Keratinocyte (primary cell): ENCODE measurements around the gene APOBEC4. TPM values are rescaled to one million over a fixed set of nuclear protein-coding genes. Genes with fewer than 3 reads are reported as not detected.

ENCODE experiments used
- DNase-seq: peaks from one replicate; pipeline ENCODE4 v3.0.0-alpha.2; 2011; ENCODE audit warnings: low read depth, missing footprints, low spot score
- FAIRE-seq: peaks from 2 replicates; lab custom pipeline; 2011; peaks lifted over from hg19 to GRCh38; lab: Jason Lieb, UNC
- H2AFZ ChIP-seq: 2 replicates; pipeline ENCODE4 v1.6.0; 2012; ENCODE audit warnings: low read length, control low read depth, inconsistent platforms; ENCODE audit not compliant: control insufficient read depth
- H3K27ac ChIP-seq: 2 replicates; pipeline ENCODE4 v1.5.1; 2011; ENCODE audit warnings: low read length; ENCODE audit not compliant: control insufficient read depth, insufficient read depth
- H3K27me3 ChIP-seq: 3 replicates; pipeline ENCODE4 v1.6.0; 2011; ENCODE audit warnings: low read length; ENCODE audit not compliant: control insufficient read depth, insufficient read depth; ENCODE audit errors: extremely low read depth
- H3K36me3 ChIP-seq, 2 experiments: 2 replicates in 1 of 2; 3 replicates in 1 of 2; pipeline ENCODE4 v1.5.1; 2011; ENCODE audit warnings: low read length in 2 of 2, mild to moderate bottlenecking in 1 of 2; ENCODE audit not compliant: control insufficient read depth in 2 of 2, insufficient read depth in 2 of 2; ENCODE audit errors: extremely low read depth in 1 of 2
- H3K4me1 ChIP-seq: 3 replicates; pipeline ENCODE4 v1.5.1; 2011; ENCODE audit warnings: low read length; ENCODE audit not compliant: control insufficient read depth, insufficient read depth; ENCODE audit errors: extremely low read depth
- H3K4me2 ChIP-seq: 3 replicates; pipeline ENCODE4 v1.6.0; 2011; ENCODE audit warnings: low read depth, low read length; ENCODE audit not compliant: control insufficient read depth, insufficient read depth; ENCODE audit errors: extremely low read depth
- H3K4me3 ChIP-seq, 3 experiments: fragments of 200-600 bp in 1 of 3; sonication (generic) in 1 of 3; 2 replicates in 2 of 3; 3 replicates in 1 of 3; pipeline ENCODE4 v1.5.1; 2011 to 2016; ENCODE audit warnings: low read length in 3 of 3, mild to moderate bottlenecking in 3 of 3, control low read depth in 2 of 3, inconsistent platforms in 1 of 3, low read depth in 1 of 3, mixed read lengths in 1 of 3, mixed run types in 1 of 3, moderate library complexity in 1 of 3; ENCODE audit not compliant: control insufficient read depth in 2 of 3, insufficient read depth in 2 of 3; ENCODE audit errors: extremely low read depth in 1 of 3
- H3K79me2 ChIP-seq: 2 replicates; pipeline ENCODE4 v1.6.0; 2012; ENCODE audit warnings: low read length; ENCODE audit not compliant: control insufficient read depth, insufficient read depth
- H3K9ac ChIP-seq: 3 replicates; pipeline ENCODE4 v1.6.0; 2011; ENCODE audit warnings: low read length; ENCODE audit not compliant: control insufficient read depth, insufficient read depth; ENCODE audit errors: extremely low read depth
- H3K9me1 ChIP-seq: 3 replicates; pipeline ENCODE4 v1.6.0; 2011; ENCODE audit warnings: low read length; ENCODE audit not compliant: control insufficient read depth, insufficient read depth; ENCODE audit errors: extremely low read depth
- H3K9me3 ChIP-seq: 2 replicates; pipeline ENCODE4 v1.5.1; 2012; ENCODE audit warnings: low read depth, low read length; ENCODE audit not compliant: control insufficient read depth
- H4K20me1 ChIP-seq: 3 replicates; pipeline ENCODE4 v1.6.0; 2011; ENCODE audit warnings: low read length; ENCODE audit not compliant: control insufficient read depth, insufficient read depth; ENCODE audit errors: extremely low read depth
- CTCF ChIP-seq, 3 experiments: IDR thresholded peaks in 1 of 3; conservative IDR thresholded peaks in 1 of 3; optimal IDR thresholded peaks in 1 of 3; 2 replicates in 2 of 3; 3 replicates in 1 of 3; pipeline versions ENCODE3 to v1.5.1; 2011; ENCODE audit warnings: low read length in 3 of 3, mild to moderate bottlenecking in 3 of 3, moderate library complexity in 2 of 3, control low read depth in 1 of 3, inconsistent platforms in 1 of 3; ENCODE audit not compliant: insufficient read depth in 2 of 3; ENCODE audit errors: extremely low read depth in 1 of 3
- EZH2 ChIP-seq: IDR thresholded peaks from one replicate; pipeline ENCODE4 v1.6.1; 2012; ENCODE audit warnings: inconsistent platforms, mild to moderate bottlenecking, low read length, moderate library complexity
- dilution Hi-C: fragments of 300-500 bp; cut with MboI; formaldehyde crosslinking; loops from one replicate; pipeline ENCODE4 v1.7.0; 2020; ENCODE audit warnings: low sequenced_read_pairs; ENCODE audit not compliant: extremely low pct_ligation_motif_present
- polyA plus RNA-seq, 5 experiments: library from polyadenylated mRNA; depleted of rRNA in 3 of 5; stranded (reverse) in 3 of 5; stranded (forward) in 1 of 5; unstranded in 1 of 5; fragments of >200 nt; gene quantifications; 1 replicate in 1 of 5; 2 replicates in 3 of 5; 3 replicates in 1 of 5; pipeline versions ENCODE4 v1.2.1 to v1.2.3, GENCODE V29; 2011 to 2012; ENCODE audit warnings: missing spikeins in 2 of 5, low read depth in 1 of 5, low replicate concordance in 1 of 5

Gene APOBEC4
- polyA plus RNA-seq, 1 donor (not counting 4 experiments of a cell fraction or from before 2014, with no cell fraction given), result not detected

GRCh38 chr1:183636334-183636682 lies 16.8 kb downstream of the APOBEC4 start:
- TF ChIP-seq EZH2 (no peak), CTCF (optimal IDR thresholded peaks at IDR 0.05 in 1 of 3, IDR thresholded peaks at IDR 0.05 in 1 of 3, conservative IDR thresholded peaks at IDR 0.05 in 1 of 3; ENCODE audit: extremely low read depth in 1 of 3, insufficient read depth in 2 of 3, low read length in 3 of 3) (no peak)
- no peaks in the 10 kb centered on the region for H4K20me1 ChIP-seq
- H3K36me3 ChIP-seq, result peaks cover under 1 to 8% of the 10 kb centered on the region in 2 experiments
- peak overlapping the region; percentile 98 for H2AFZ ChIP-seq
- DNase-seq, result no peak
- peak overlapping the region; percentile 61 for H3K9ac ChIP-seq
- H3K9me1 ChIP-seq, result no peaks in the 10 kb centered on the region
- H3K9me3 ChIP-seq, result no peaks in the 10 kb centered on the region
- peaks cover 26% of the 10 kb centered on the region for H3K4me1 ChIP-seq
- peaks cover 36% of the 10 kb centered on the region for H3K79me2 ChIP-seq
- H3K27ac ChIP-seq, result peak overlapping the region; percentile 18
- H3K27me3 ChIP-seq, result no peaks in the 10 kb centered on the region
- peak overlapping the region; percentile 73 to 90 (median 84) for H3K4me3 ChIP-seq
- dilution Hi-C loops, result no loop called here
- no peak for FAIRE-seq
- peak overlapping the region; percentile 96 for H3K4me2 ChIP-seq

DNA sequence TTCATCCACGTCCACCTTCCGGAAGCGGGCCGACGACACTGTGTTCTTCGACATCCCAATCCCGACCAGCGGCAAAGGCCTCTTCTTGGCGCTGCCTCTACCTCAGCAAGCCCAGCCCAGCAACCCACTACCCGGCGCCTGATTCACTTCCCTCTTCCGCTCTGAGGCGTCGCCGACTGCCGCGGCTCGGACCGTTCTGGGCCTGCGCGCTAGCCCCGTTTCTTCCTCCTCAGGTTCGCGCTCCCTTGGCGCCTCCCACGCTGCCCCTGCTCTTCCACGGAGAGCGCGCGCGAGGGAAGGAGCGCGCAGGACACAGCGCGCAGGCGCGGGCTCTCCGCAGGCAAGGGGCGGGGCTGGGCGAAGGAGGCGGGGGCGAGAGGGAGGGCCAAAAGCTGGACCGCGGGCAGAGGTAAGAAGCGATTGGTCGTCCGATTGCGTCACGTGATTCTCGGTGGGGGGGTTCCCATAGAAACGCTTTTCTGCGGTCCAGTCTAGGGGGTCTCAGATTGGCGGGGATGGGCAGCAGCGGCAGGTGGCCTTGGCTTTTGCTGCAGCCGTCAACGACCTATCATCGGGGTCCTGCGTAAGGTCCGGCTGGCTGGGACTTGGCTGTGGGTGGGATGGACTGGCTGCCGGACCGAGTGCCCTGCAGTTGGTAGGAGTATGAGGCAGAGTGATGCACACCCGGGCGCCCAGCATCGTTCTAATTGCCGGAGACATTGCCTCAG lies 17.3 kb downstream of the APOBEC4 start, which contains the start of gene ARPC5:
ARPC5 (minus strand) TSS at position 178 of the 728 bp plus-strand sequence; CDS start at position 54, 124 bp downstream.
- Histone ChIP-seq H4K20me1 (no peaks in the 10 kb centered on the region), H2AFZ (peak within 1 kb of the TSS; percentile 98), H3K9ac (peak within 1 kb of the TSS; percentile 85), H3K4me3 (peak within 1 kb of the TSS; percentile 73 to 90 (median 84)), H3K9me1 (no peaks in the 10 kb centered on the region), H3K27ac (peak within 1 kb of the TSS; percentile 84), H3K79me2 (peaks cover 38% of the 10 kb centered on the region), H3K4me2 (peak within 1 kb of the TSS; percentile 96), H3K9me3 (no peaks in the 10 kb centered on the region), H3K4me1 (peaks cover 28% of the 10 kb centered on the region), H3K27me3 (no peaks in the 10 kb centered on the region), H3K36me3 (peaks cover 5 to 8% of the 10 kb centered on the region in 2 experiments)
- DNase-seq (peak; percentile 83), FAIRE-seq (no peak)
- no peak for TF ChIP-seq EZH2
- peak in 1 of 3 experiments; percentile 2 for TF ChIP-seq CTCF (optimal IDR thresholded peaks at IDR 0.05 in 1 of 3, IDR thresholded peaks at IDR 0.05 in 1 of 3, conservative IDR thresholded peaks at IDR 0.05 in 1 of 3; ENCODE audit: extremely low read depth in 1 of 3, insufficient read depth in 2 of 3, low read length in 3 of 3)
- dilution Hi-C loops, result no loop called here
